ENCODE data around the gene COMMD9.

The COMMD9 gene

DNA sequence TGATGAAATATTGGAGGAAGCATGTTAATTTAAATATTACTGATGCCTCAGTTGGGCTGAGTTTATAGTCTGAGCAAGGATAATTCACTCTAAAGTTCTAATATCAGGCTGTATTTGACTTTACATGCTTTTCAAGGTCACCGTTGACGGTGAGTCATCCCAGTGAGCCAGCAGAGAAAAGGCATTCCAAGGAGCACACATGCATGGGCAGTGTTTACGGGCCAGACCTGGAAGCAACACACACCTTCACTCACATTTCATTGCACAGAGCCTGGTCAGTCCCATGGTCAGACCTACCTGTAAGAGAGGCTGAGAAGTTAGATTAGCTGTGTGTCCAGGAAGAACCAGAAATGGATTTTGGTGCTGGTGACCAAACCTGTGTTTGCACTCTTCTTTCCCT is 53.5 kb downstream of the COMMD9 start:
- DNase-seq: no peak
- H3K36me3 Mint-ChIP-seq: no peaks in the 10 kb centered on the region
- CTCF ChIA-PET: no interaction called here
- peaks cover 16% of the 10 kb centered on the region for H3K27me3 Mint-ChIP-seq
- H3K4me3 Mint-ChIP-seq: no peak overlapping the region
- H3K27ac Mint-ChIP-seq: no peak overlapping the region
- H3K4me1 Mint-ChIP-seq: no peaks in the 10 kb centered on the region
- H3K9me3 Mint-ChIP-seq: no peaks in the 10 kb centered on the region

DNA sequence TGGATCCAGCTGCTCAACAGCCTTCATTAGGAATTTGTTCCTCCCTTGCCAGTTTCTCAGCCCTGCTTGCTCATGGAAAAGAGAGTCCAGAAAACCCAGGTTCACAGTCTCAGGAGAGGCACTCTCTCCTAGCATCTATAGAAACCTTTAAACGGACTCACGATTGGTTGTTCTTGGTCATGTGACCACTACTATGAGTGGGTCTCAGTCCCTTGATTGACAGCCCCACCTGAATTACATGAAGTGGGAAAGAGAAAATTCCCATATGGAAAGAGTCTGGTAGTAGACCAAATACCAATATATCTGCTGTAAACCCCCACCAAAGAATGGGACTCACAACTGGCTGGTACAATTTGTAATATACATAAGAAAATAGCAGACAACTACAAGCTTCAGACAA is 54.4 kb downstream of the COMMD9 start:
- Mint-ChIP-seq H3K27me3 (peaks cover 12% of the 10 kb centered on the region), H3K4me3 (no peak overlapping the region), H3K4me1 (no peaks in the 10 kb centered on the region), H3K9me3 (no peaks in the 10 kb centered on the region), H3K27ac (no peak overlapping the region), H3K36me3 (no peaks in the 10 kb centered on the region)
- CTCF ChIA-PET: interaction anchor here (1.4 kb wide), 1 partner anchor 19 kb away, joined by 3 read pairs; no protein-coding TSS in a partner anchor
- DNase-seq: no peak

DNA sequence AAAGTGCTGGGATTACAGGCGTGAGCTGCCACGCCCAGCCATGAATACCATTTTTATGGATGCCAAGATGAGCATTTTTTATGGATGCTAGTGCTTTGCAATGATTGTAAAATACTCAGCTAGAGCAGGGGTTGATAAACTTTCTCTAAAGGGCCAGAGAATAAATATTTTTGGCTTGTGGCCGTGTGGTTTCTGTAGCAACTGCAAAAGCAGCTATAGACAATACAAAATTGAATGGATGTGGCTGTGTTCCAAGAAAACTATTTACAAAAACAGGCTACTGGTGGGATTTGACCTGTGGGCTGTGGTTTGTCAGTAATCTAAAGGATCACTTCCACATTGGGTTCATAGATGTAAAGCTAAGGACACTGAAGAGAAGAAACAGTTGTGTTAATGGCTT is 56.0 kb downstream of the COMMD9 start:
- no peak for DNase-seq
- CTCF ChIA-PET: no interaction called here
- Mint-ChIP-seq H3K4me3 (no peak overlapping the region), H3K36me3 (no peaks in the 10 kb centered on the region), H3K27ac (no peak overlapping the region), H3K4me1 (no peaks in the 10 kb centered on the region), H3K9me3 (no peaks in the 10 kb centered on the region), H3K27me3 (peaks cover 15% of the 10 kb centered on the region)

DNA sequence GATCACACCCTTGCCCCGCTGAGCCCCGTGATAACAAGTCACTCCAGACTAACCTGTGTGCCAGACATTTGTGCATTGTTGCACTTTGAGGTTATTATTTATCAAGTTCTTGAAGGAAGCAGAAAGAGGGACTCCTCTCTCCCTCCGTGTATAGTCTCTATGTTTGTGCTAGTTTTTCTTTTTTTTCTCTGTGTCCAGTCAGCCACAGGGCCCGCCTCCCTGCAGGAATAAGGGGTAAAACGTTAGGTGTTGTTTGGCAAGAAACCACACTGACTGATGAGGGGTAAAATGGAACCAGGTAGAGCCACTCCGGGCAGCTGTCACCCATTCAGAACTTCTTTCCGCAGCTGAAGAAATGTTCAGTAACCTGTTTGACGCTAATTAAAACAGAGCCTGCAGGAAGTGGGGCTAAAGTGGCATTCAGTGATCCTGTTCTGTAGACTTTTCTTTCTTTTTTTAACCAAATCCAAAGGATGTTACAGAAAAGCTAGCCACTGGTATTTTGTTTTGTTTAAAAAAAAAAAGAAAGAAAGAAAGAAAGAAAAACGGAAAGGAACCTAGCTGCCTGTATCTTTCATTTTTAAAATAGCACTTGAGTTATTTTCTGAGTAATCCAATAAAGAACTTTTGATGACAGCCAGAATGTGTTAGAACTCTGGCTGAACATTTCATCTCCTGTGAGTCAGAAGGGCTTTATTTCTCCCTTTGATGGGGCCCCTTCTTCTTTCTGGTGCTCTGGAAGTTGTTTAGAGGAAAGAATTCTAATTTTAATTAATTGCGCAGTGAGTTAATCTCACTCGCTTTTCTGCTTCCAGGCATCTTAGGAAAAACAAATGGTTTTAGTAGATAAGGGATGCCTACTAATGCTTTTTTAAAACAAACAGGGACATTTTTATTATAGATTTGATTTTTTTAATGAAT is 58.2 kb downstream of the COMMD9 start:
- Mint-ChIP-seq H3K27ac (no peak overlapping the region), H3K4me1 (no peaks in the 10 kb centered on the region), H3K4me3 (no peak overlapping the region), H3K9me3 (no peaks in the 10 kb centered on the region), H3K27me3 (peaks cover 3% of the 10 kb centered on the region), H3K36me3 (no peaks in the 10 kb centered on the region)
- CTCF ChIA-PET: interaction anchor here (1.2 kb wide), 1 partner anchor 35 kb away, joined by 4 read pairs; no protein-coding TSS in a partner anchor
- no peak for DNase-seq

DNA sequence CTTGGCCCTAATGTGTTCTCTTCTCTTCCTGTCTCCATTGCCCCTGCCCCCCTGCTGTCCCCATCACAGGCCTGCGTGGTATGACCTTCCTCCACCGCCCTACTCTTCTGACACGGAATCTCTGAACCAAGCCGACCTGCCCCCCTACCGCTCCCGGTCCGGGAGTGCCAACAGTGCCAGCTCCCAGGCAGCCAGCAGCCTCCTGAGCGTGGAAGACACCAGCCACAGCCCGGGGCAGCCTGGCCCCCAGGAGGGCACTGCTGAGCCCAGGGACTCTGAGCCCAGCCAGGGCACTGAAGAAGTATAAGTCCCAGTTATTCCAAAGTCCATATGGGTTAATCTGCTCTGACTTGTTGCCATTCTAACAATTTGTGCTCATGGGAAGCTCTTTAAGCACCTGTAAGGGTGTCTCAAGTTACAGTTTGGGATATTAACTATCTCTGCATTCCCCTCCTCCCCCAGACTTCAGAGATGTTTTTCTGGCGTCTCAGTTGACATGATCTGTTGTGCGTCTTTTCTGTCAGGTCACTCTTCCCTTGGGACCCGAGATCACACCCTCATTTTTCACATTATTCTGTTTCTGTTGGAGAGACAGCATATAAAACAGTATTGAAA is 60.0 kb downstream of the COMMD9 start:
- CTCF ChIA-PET: no interaction called here
- Mint-ChIP-seq H3K27ac (no peak overlapping the region), H3K27me3 (peaks cover 3% of the 10 kb centered on the region), H3K4me1 (no peaks in the 10 kb centered on the region), H3K9me3 (no peaks in the 10 kb centered on the region), H3K36me3 (no peaks in the 10 kb centered on the region), H3K4me3 (no peak overlapping the region)
- DNase-seq: no peak

- H3K27me3 Mint-ChIP-seq: peaks cover 3% of the 10 kb centered on the region
- no peaks in the 10 kb centered on the region for H3K9me3 Mint-ChIP-seq
- no peaks in the 10 kb centered on the region for H3K36me3 Mint-ChIP-seq
- H3K4me1 Mint-ChIP-seq: no peaks in the 10 kb centered on the region
- CTCF ChIA-PET: no interaction called here
- H3K4me3 Mint-ChIP-seq: no peak overlapping the region
- H3K27ac Mint-ChIP-seq: no peak overlapping the region
- DNase-seq: no peak
These were observed 60.5 kb downstream of the COMMD9 start for GRCh38 chr11:36228689-36229088.

- Mint-ChIP-seq H3K27ac (no peak overlapping the region), H3K4me1 (no peaks in the 10 kb centered on the region), H3K9me3 (no peaks in the 10 kb centered on the region), H3K27me3 (peaks cover 3% of the 10 kb centered on the region), H3K4me3 (no peak overlapping the region), H3K36me3 (no peaks in the 10 kb centered on the region)
- CTCF ChIA-PET: no interaction called here
- no peak for DNase-seq
These were observed 62.2 kb downstream of the COMMD9 start for GRCh38 chr11:36227044-36227443.

DNA sequence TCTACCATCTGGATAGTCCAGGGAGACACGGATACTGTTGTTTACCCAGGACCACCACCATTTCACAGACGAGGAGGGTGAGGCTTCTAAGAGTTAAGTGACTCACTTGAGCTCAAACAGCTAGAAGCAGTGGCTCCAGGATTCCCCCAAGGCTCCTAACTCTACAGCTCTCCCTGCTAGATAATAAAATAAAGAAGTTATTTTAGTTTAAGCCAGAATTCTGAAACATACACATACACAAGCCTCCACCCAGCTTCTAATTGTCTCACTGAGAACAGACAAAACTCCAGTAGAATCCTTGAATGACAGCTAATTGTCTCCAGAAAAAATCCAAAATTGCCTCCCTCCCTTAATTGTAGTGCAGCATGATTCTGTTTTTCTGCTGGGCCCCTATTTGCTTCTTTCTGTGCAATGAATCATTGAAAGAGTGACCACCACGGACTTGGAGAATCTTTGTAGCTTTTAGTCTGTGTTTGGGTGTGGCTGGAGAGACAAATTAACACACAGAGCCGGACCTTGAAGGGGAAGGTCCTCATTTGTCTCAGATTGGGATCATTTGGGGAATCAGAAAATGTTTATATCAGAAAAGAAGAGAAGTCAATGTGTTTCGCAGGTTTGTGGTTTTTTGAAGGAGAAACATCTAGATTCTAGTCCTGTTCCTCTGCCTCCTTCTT is 64.9 kb downstream of the COMMD9 start:
- Mint-ChIP-seq H3K27ac (no peak overlapping the region), H3K36me3 (no peaks in the 10 kb centered on the region), H3K27me3 (peaks cover 3% of the 10 kb centered on the region), H3K4me1 (no peaks in the 10 kb centered on the region), H3K4me3 (no peak overlapping the region), H3K9me3 (peaks cover 12% of the 10 kb centered on the region)
- DNase-seq: no peak
- CTCF ChIA-PET: interaction anchor here (1.0 kb wide), 1 partner anchor 41 kb away, joined by 3 read pairs; no protein-coding TSS in a partner anchor

DNA sequence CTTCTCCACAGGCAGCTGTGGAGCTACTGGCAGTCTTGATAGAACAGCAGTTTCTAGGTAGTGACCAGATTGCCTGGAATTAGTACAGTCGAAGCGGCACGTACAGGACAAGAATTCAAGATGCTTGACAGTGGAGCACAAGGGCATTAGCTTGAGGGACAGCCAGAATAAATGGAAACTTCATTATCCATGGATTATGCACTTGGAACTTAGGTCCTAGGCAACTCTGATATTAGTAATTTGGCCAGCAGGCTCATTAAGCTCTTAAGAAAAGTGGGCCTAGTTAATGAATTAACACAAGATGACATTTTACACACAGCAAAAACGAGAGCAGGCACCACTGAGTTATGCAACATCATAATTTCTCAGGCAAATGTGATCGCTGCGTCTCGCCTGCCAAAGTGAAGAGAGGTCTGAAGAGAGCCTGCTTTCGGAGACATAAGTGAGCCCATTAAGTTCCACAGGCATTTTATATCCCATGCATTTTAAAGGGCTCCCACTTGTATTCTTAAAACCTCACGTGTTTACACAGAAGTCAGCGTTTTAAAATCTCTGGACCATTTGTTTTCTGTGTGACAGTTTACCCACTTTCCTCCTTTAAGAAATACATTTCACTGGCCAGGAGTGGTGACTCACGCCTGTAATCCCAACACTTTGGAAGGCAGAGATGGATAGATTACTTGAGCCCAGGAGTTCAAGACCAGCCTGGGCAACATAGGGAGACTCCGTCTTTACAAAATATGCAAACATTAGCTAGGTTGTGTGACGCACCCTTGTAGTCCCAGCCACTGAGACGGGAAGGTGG is 66.2 kb downstream of the COMMD9 start:
- H3K9me3 Mint-ChIP-seq: peaks cover 12% of the 10 kb centered on the region
- no peaks in the 10 kb centered on the region for H3K27me3 Mint-ChIP-seq
- no peak for DNase-seq
- CTCF ChIA-PET: no interaction called here
- H3K4me3 Mint-ChIP-seq: no peak overlapping the region
- H3K4me1 Mint-ChIP-seq: no peaks in the 10 kb centered on the region
- H3K27ac Mint-ChIP-seq: no peak overlapping the region
- no peaks in the 10 kb centered on the region for H3K36me3 Mint-ChIP-seq
